Stimulated activated naive B cell treated with anti-CD40 and anti-IgM and Interleukin-4, amounts not matched to agents 10 μg/mL and 1 μg/mL and 100 μg/mL, for 72 hours (primary cell): Measurements from ENCODE around the gene RER1.
"Not testable (repeated sequence)": the region's sequence is repeated elsewhere in the genome, so short reads cannot be mapped to it uniquely, and the experiment has no call there.

Experiments
- ATAC-seq, 2 donors: fragments of 150-1000 bp; cut with Tn5 transposase; replicated peaks; 2 replicates each; pipeline ENCODE4 v1.10.0; 2021; ENCODE audit warnings: moderate library complexity in 1 of 2
- DNase-seq: peaks from one replicate; pipeline ENCODE4 v3.0.0; 2021
- H3K27ac Mint-ChIP-seq: one replicate; pipeline ENCODE4 v1.8.0; 2022; ENCODE audit warnings: mild to moderate bottlenecking, mixed read lengths
- H3K27me3 Mint-ChIP-seq, 2 donors: one replicate each; pipeline ENCODE4 v1.8.0; 2022; ENCODE audit warnings: mixed read lengths in 2 of 2
- H3K36me3 Mint-ChIP-seq, 2 donors: one replicate each; pipeline ENCODE4 v1.8.0; 2022; ENCODE audit warnings: mixed read lengths in 2 of 2, mild to moderate bottlenecking in 1 of 2
- H3K4me1 Mint-ChIP-seq, 2 donors: one replicate each; pipeline ENCODE4 v1.8.0; 2022; ENCODE audit warnings: mixed read lengths in 2 of 2, mild to moderate bottlenecking in 1 of 2
- H3K4me3 Mint-ChIP-seq, 2 donors: one replicate each; pipeline ENCODE4 v1.8.0; 2022; ENCODE audit warnings: mild to moderate bottlenecking in 2 of 2, mixed read lengths in 2 of 2, moderate library complexity in 1 of 2
- H3K9me3 Mint-ChIP-seq, 2 donors: one replicate each; pipeline ENCODE4 v1.8.0; 2022; ENCODE audit warnings: mixed read lengths in 2 of 2, mild to moderate bottlenecking in 1 of 2

RER1 gene

GRCh38 chr1:2437617-2438016 is 46.0 kb downstream of the RER1 start:
- Mint-ChIP-seq H3K36me3 (no peaks in the 10 kb centered on the region), H3K27me3 (peaks cover 8 to 56% of the 10 kb centered on the region in 2 donors), H3K27ac (peak overlapping the region; percentile 2), H3K4me1 (peaks cover 0 to 2% of the 10 kb centered on the region in 2 donors), H3K4me3 (no peak overlapping the region), H3K9me3 (no peaks in the 10 kb centered on the region)
- no peak for DNase-seq
- no peak for ATAC-seq

- no peaks in the 10 kb centered on the region for H3K9me3 Mint-ChIP-seq
- H3K36me3 Mint-ChIP-seq: no peaks in the 10 kb centered on the region
- H3K4me3 Mint-ChIP-seq: no peak overlapping the region
- H3K27ac Mint-ChIP-seq: no peak overlapping the region
- DNase-seq: no peak
- no peak for ATAC-seq
- H3K4me1 Mint-ChIP-seq: peaks cover 0 to 2% of the 10 kb centered on the region in 2 donors
- peaks cover 8 to 60% of the 10 kb centered on the region in 2 donors for H3K27me3 Mint-ChIP-seq
Observed at GRCh38 chr1:2438038-2438437, 46.4 kb downstream of the RER1 start.

GRCh38 chr1:2438641-2439040 is 47.0 kb downstream of the RER1 start:
- peaks cover 8 to 60% of the 10 kb centered on the region in 2 donors for H3K27me3 Mint-ChIP-seq
- no peaks in the 10 kb centered on the region for H3K9me3 Mint-ChIP-seq
- no peak for DNase-seq
- no peak overlapping the region for H3K27ac Mint-ChIP-seq
- no peak overlapping the region for H3K4me3 Mint-ChIP-seq
- ATAC-seq: no peak
- peaks cover 0 to 2% of the 10 kb centered on the region in 2 donors for H3K4me1 Mint-ChIP-seq
- no peaks in the 10 kb centered on the region for H3K36me3 Mint-ChIP-seq

GRCh38 chr1:2439369-2439768 is 47.7 kb downstream of the RER1 start:
- Mint-ChIP-seq H3K36me3 (no peaks in the 10 kb centered on the region), H3K4me3 (no peak overlapping the region), H3K27ac (no peak overlapping the region), H3K27me3 (peaks cover 8 to 63% of the 10 kb centered on the region in 2 donors), H3K4me1 (peaks cover 0 to 2% of the 10 kb centered on the region in 2 donors), H3K9me3 (no peaks in the 10 kb centered on the region)
- ATAC-seq (no peak), DNase-seq (no peak)

- not testable (repeated sequence) for H3K4me3 Mint-ChIP-seq, ATAC-seq, H3K9me3 Mint-ChIP-seq, H3K4me1 Mint-ChIP-seq, DNase-seq, H3K27ac Mint-ChIP-seq, H3K36me3 Mint-ChIP-seq
- H3K27me3 Mint-ChIP-seq: peaks cover 16 to 65% of the 10 kb centered on the region in 2 donors
Observed at GRCh38 chr1:2440346-2440745, 48.7 kb downstream of the RER1 start.

GRCh38 chr1:2441746-2442145 is 50.1 kb downstream of the RER1 start:
- H3K4me3 Mint-ChIP-seq: no peak overlapping the region
- DNase-seq (no peak), ATAC-seq (no peak)
- peaks cover 14 to 65% of the 10 kb centered on the region in 2 donors for H3K27me3 Mint-ChIP-seq
- peaks cover 0 to 2% of the 10 kb centered on the region in 2 donors for H3K4me1 Mint-ChIP-seq
- H3K27ac Mint-ChIP-seq: no peak overlapping the region
- H3K9me3 Mint-ChIP-seq: no peaks in the 10 kb centered on the region
- no peaks in the 10 kb centered on the region for H3K36me3 Mint-ChIP-seq

GRCh38 chr1:2442661-2443060 is 51.0 kb downstream of the RER1 start:
- Mint-ChIP-seq H3K27ac (no peak overlapping the region), H3K4me1 (peaks cover 0 to 2% of the 10 kb centered on the region in 2 donors), H3K4me3 (no peak overlapping the region), H3K27me3 (peaks cover 19 to 69% of the 10 kb centered on the region in 2 donors), H3K9me3 (no peaks in the 10 kb centered on the region), H3K36me3 (no peaks in the 10 kb centered on the region)
- DNase-seq: no peak
- ATAC-seq: no peak

- H3K4me3 Mint-ChIP-seq: no peak overlapping the region
- no peak overlapping the region for H3K27ac Mint-ChIP-seq
- H3K9me3 Mint-ChIP-seq: no peaks in the 10 kb centered on the region
- H3K4me1 Mint-ChIP-seq: peaks cover 0 to 2% of the 10 kb centered on the region in 2 donors
- no peaks in the 10 kb centered on the region for H3K36me3 Mint-ChIP-seq
- H3K27me3 Mint-ChIP-seq: peaks cover 23 to 62% of the 10 kb centered on the region in 2 donors
- no peak for DNase-seq
- no peak for ATAC-seq
Observed at GRCh38 chr1:2443277-2444137, 51.9 kb downstream of the RER1 start.

- Mint-ChIP-seq H3K9me3 (no peaks in the 10 kb centered on the region), H3K27me3 (peaks cover 23 to 59% of the 10 kb centered on the region in 2 donors), H3K4me1 (peaks cover 0 to 2% of the 10 kb centered on the region in 2 donors), H3K27ac (no peak overlapping the region), H3K36me3 (no peaks in the 10 kb centered on the region), H3K4me3 (no peak overlapping the region)
- ATAC-seq: no peak
- DNase-seq: no peak
Observed at GRCh38 chr1:2444138-2444591, 52.5 kb downstream of the RER1 start.

GRCh38 chr1:2445162-2445822 is 53.7 kb downstream of the RER1 start:
- no peak overlapping the region for H3K27ac Mint-ChIP-seq
- no peaks in the 10 kb centered on the region for H3K36me3 Mint-ChIP-seq
- no peaks in the 10 kb centered on the region for H3K9me3 Mint-ChIP-seq
- no peaks in the 10 kb centered on the region for H3K4me1 Mint-ChIP-seq
- peaks cover 23 to 51% of the 10 kb centered on the region in 2 donors for H3K27me3 Mint-ChIP-seq
- DNase-seq (no peak), ATAC-seq (no peak)
- H3K4me3 Mint-ChIP-seq: no peak overlapping the region

- no peak for DNase-seq
- Mint-ChIP-seq H3K9me3 (no peaks in the 10 kb centered on the region), H3K4me3 (no peak overlapping the region), H3K36me3 (no peaks in the 10 kb centered on the region), H3K27me3 (peaks cover 23 to 50% of the 10 kb centered on the region in 2 donors), H3K4me1 (no peaks in the 10 kb centered on the region), H3K27ac (no peak overlapping the region)
- ATAC-seq: no peak
Observed at GRCh38 chr1:2445823-2446215, 54.2 kb downstream of the RER1 start.

- no peak for ATAC-seq
- no peak overlapping the region for H3K4me3 Mint-ChIP-seq
Observed at GRCh38 chr1:2446394-2446793, 54.8 kb downstream of the RER1 start.

GRCh38 chr1:2446861-2447260 is 55.2 kb downstream of the RER1 start:
- Mint-ChIP-seq H3K4me1 (no peaks in the 10 kb centered on the region), H3K27ac (no peak overlapping the region), H3K36me3 (no peaks in the 10 kb centered on the region), H3K27me3 (peaks cover 23 to 39% of the 10 kb centered on the region in 2 donors), H3K9me3 (no peaks in the 10 kb centered on the region), H3K4me3 (no peak overlapping the region)
- ATAC-seq: peak in 1 of 2 donors; percentile 16
- DNase-seq: no peak

More at GRCh38 chr1:2446394-2446793, 54.8 kb downstream of the RER1 start:
- Mint-ChIP-seq H3K4me1 (no peaks in the 10 kb centered on the region), H3K9me3 (no peaks in the 10 kb centered on the region), H3K36me3 (no peaks in the 10 kb centered on the region), H3K27me3 (peaks cover 23 to 44% of the 10 kb centered on the region in 2 donors), H3K27ac (no peak overlapping the region)
- DNase-seq: no peak

GRCh38 chr1:2447276-2448097 is 55.8 kb downstream of the RER1 start:
- ATAC-seq (no peak), DNase-seq (no peak)
- no peaks in the 10 kb centered on the region for H3K36me3 Mint-ChIP-seq
- no peaks in the 10 kb centered on the region for H3K9me3 Mint-ChIP-seq
- no peak overlapping the region for H3K27ac Mint-ChIP-seq
- H3K4me1 Mint-ChIP-seq: no peaks in the 10 kb centered on the region
- H3K27me3 Mint-ChIP-seq: peaks cover 23 to 33% of the 10 kb centered on the region in 2 donors
- no peak overlapping the region for H3K4me3 Mint-ChIP-seq
